Tibial nerve (tissue), 3 donors: ENCODE results near the gene TNFRSF6B.

ENCODE experiments used
- POLR2A ChIP-seq, 2 donors: fragments of 450-650 bp; IDR thresholded peaks; one replicate each; pipeline ENCODE4 v1.6.1; 2017; ENCODE audit warnings: antibody characterized with exemption in 2 of 2, mild to moderate bottlenecking in 2 of 2, moderate library complexity in 2 of 2
- TF ChIP-seq, protein P1 (sequence below), 5 experiments: fragments of 200-600 bp in 3 of 5; fragments of 450-650 bp in 2 of 5; sonication (generic) in 3 of 5; IDR thresholded peaks; one replicate each; pipeline ENCODE4 v1.5.1; 2016 to 2019; ENCODE audit warnings: antibody characterized with exemption in 5 of 5, mild to moderate bottlenecking in 3 of 5, moderate library complexity in 2 of 5

GRCh38 chr20:63700199-63701050, 4.0 kb downstream of the TNFRSF6B start:
- TF ChIP-seq, protein P1, sequence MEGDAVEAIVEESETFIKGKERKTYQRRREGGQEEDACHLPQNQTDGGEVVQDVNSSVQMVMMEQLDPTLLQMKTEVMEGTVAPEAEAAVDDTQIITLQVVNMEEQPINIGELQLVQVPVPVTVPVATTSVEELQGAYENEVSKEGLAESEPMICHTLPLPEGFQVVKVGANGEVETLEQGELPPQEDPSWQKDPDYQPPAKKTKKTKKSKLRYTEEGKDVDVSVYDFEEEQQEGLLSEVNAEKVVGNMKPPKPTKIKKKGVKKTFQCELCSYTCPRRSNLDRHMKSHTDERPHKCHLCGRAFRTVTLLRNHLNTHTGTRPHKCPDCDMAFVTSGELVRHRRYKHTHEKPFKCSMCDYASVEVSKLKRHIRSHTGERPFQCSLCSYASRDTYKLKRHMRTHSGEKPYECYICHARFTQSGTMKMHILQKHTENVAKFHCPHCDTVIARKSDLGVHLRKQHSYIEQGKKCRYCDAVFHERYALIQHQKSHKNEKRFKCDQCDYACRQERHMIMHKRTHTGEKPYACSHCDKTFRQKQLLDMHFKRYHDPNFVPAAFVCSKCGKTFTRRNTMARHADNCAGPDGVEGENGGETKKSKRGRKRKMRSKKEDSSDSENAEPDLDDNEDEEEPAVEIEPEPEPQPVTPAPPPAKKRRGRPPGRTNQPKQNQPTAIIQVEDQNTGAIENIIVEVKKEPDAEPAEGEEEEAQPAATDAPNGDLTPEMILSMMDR (IDR thresholded peaks at IDR 0.05): no peak
- TF ChIP-seq POLR2A (IDR thresholded peaks at IDR 0.05): no peak
